ENCODE measurements around the gene ARHGEF38.
"Not testable (repeated sequence)": the region's sequence is repeated elsewhere in the genome, so short reads cannot be mapped to it uniquely, and the experiment has no call there.

Gene ARHGEF38

GRCh38 chr4:105652286-105652888 lies 100.0 kb downstream of the ARHGEF38 start:
- no peak for DNase-seq (ENCODE audit: low spot score)

- no peak for DNase-seq (ENCODE audit: low spot score)
These were observed 104.8 kb downstream of the ARHGEF38 start for GRCh38 chr4:105657117-105657765.

- no peak for DNase-seq (ENCODE audit: low spot score)
These were observed 106.8 kb downstream of the ARHGEF38 start for GRCh38 chr4:105659190-105659589.

GRCh38 chr4:105661028-105661427 lies 108.6 kb downstream of the ARHGEF38 start:
- DNase-seq (ENCODE audit: low spot score) = no peak

- DNase-seq (ENCODE audit: low spot score) = no peak
These were observed 110.7 kb downstream of the ARHGEF38 start for GRCh38 chr4:105662935-105663675.

GRCh38 chr4:105666693-105667092 lies 114.3 kb downstream of the ARHGEF38 start:
- no peak for DNase-seq (ENCODE audit: low spot score)

- no peak for DNase-seq (ENCODE audit: low spot score)
These were observed 118.3 kb downstream of the ARHGEF38 start for GRCh38 chr4:105670684-105671083.

- DNase-seq (ENCODE audit: low spot score) = no peak
These were observed 118.9 kb downstream of the ARHGEF38 start for GRCh38 chr4:105671301-105671700.

- no peak for DNase-seq (ENCODE audit: low spot score)
These were observed 121.6 kb downstream of the ARHGEF38 start for GRCh38 chr4:105674011-105674410.

GRCh38 chr4:105677709-105678108 lies 125.3 kb downstream of the ARHGEF38 start:
- DNase-seq (ENCODE audit: low spot score) = no peak

GRCh38 chr4:105679186-105679585 lies 126.8 kb downstream of the ARHGEF38 start:
- no peak for DNase-seq (ENCODE audit: low spot score)

- no peak for DNase-seq (ENCODE audit: low spot score)
These were observed 130.6 kb downstream of the ARHGEF38 start for GRCh38 chr4:105683038-105683437.

GRCh38 chr4:105686571-105686970 lies 134.2 kb downstream of the ARHGEF38 start:
- no peak for DNase-seq (ENCODE audit: low spot score)

- DNase-seq (ENCODE audit: low spot score) = not testable (repeated sequence)
These were observed 142.4 kb downstream of the ARHGEF38 start for GRCh38 chr4:105694812-105695211.

GRCh38 chr4:105695832-105696231 lies 143.4 kb downstream of the ARHGEF38 start:
- DNase-seq (ENCODE audit: low spot score) = not testable (repeated sequence)

- no peak for DNase-seq (ENCODE audit: low spot score)
These were observed 146.2 kb downstream of the ARHGEF38 start for GRCh38 chr4:105698607-105699006.

- DNase-seq (ENCODE audit: low spot score) = no peak
These were observed 155.4 kb downstream of the ARHGEF38 start for GRCh38 chr4:105707782-105708180.

- peak; percentile 90 for DNase-seq (ENCODE audit: low spot score)
These were observed 156.0 kb downstream of the ARHGEF38 start, which contains the start of the genes GSTCD and INTS12 for GRCh38 chr4:105708181-105709080. TSS of gene GSTCD (plus strand) at chr4:105708784. CDS start at chr4:105717614, 8,830 bp downstream. TSS of gene INTS12 (minus strand) at chr4:105708689. CDS start at chr4:105700005, 8,684 bp downstream.

GRCh38 chr4:105709081-105709450 lies 156.6 kb downstream of the ARHGEF38 start:
- no peak for DNase-seq (ENCODE audit: low spot score)

GRCh38 chr4:105710012-105710600 lies 157.7 kb downstream of the ARHGEF38 start:
- no peak for DNase-seq (ENCODE audit: low spot score)

- DNase-seq (ENCODE audit: low spot score) = no peak
These were observed 158.3 kb downstream of the ARHGEF38 start for GRCh38 chr4:105710678-105711077.

- DNase-seq (ENCODE audit: low spot score) = no peak
These were observed 160.3 kb downstream of the ARHGEF38 start for GRCh38 chr4:105712766-105713165.
